HCT116 (cell line): Measurements from ENCODE around the gene MTHFD1L. TPM values are rescaled to one million over a fixed set of nuclear protein-coding genes. Genes with fewer than 3 reads are reported as not detected.

Experiments
- ATAC-seq: fragments of 200-7000 bp; cut with Tn5 transposase; 2 replicates; pipeline ENCODE4 v1.9.1; 2020; ENCODE audit warnings: mild to moderate bottlenecking, moderate library complexity
- BruUV-seq: library from RNA; stranded (reverse); fragments of 400-500 nt; replicated peaks from 2 replicates; lab custom pipeline; 2021; lab: Mats Ljungman, UMichigan
- CTCF ChIA-PET: fragments of 300-600 bp; sonication (Branson Sonifier 250); formaldehyde crosslinking; loops from one replicate; lab custom pipeline; 2021; ENCODE audit warnings: antibody characterized with exemption; lab: Charles Lee
- POLR2A ChIA-PET: fragments of 300-600, 350-600 bp; sonication (Branson Sonifier 250); formaldehyde crosslinking; loops from one replicate; lab custom pipeline; 2021; ENCODE audit warnings: antibody characterized with exemption; lab: Charles Lee
- RAD21 ChIA-PET, 2 experiments: fragments of 300-600 bp; sonication (Branson Sonifier 250); formaldehyde crosslinking; loops; one replicate each; lab custom pipeline; 2023; ENCODE audit warnings: low total read pairs in 2 of 2; ENCODE audit not compliant: uncharacterized antibody in 2 of 2, unreplicated experiment in 2 of 2, low non-redundant PET in 1 of 2; lab: Charles Lee
- DNase-seq: peaks from one replicate; pipeline ENCODE4 v3.0.0-alpha.2; 2010; ENCODE audit warnings: low read depth, low spot score
- H2AFZ ChIP-seq: fragments of 200-600 bp; shearing (Covaris generic), sonication (generic); 2 replicates; pipeline ENCODE4 v1.6.1; 2017; ENCODE audit warnings: low read depth, mixed run types, mixed read lengths, antibody characterized with exemption, low read length; ENCODE audit not compliant: poor library complexity, severe bottlenecking
- H3K27ac ChIP-seq: 2 replicates; pipeline ENCODE4 v1.5.1; 2012; ENCODE audit warnings: low read depth, low read length
- H3K27me3 ChIP-seq: fragments of 200-600 bp; sonication (generic); 2 replicates; pipeline ENCODE4 v1.6.1; 2016; ENCODE audit warnings: mixed run types, low read length, mixed read lengths; ENCODE audit not compliant: insufficient read depth
- H3K36me3 ChIP-seq, 2 experiments: fragments of 200-500 bp in 1 of 2; fragments of 200-600 bp in 1 of 2; sonication (Bioruptor generic) in 1 of 2; sonication (generic) in 1 of 2; 2 replicates each; pipeline versions ENCODE4 v1.5.1 to v1.6.1; 2014 to 2016; ENCODE audit warnings: low read length in 2 of 2, inconsistent platforms in 1 of 2, mixed read lengths in 1 of 2, mixed run types in 1 of 2; ENCODE audit not compliant: insufficient read depth in 2 of 2, control insufficient read depth in 1 of 2
- H3K4me1 ChIP-seq, 2 experiments: fragments of 200-600 bp in 1 of 2; sonication (generic) in 1 of 2; 2 replicates each; pipeline versions ENCODE4 v1.5.1 to v1.6.1; 2012 to 2017; ENCODE audit warnings: low read length in 2 of 2, inconsistent platforms in 1 of 2, mild to moderate bottlenecking in 1 of 2, mixed read lengths in 1 of 2, mixed run types in 1 of 2, moderate library complexity in 1 of 2; ENCODE audit not compliant: insufficient read depth in 2 of 2, control insufficient read depth in 1 of 2
- H3K4me2 ChIP-seq: fragments of 200-600 bp; sonication (generic); 2 replicates; pipeline ENCODE4 v1.6.1; 2017; ENCODE audit warnings: mixed run types, low read length, mixed read lengths
- H3K4me3 ChIP-seq, 2 experiments: fragments of 200-600 bp in 1 of 2; sonication (generic) in 1 of 2; replicated peaks in 1 of 2; 2 replicates each; pipeline ENCODE4 v1.5.1; 2011 to 2016; ENCODE audit warnings: low read length in 2 of 2, control low read depth in 1 of 2, low read depth in 1 of 2, mild to moderate bottlenecking in 1 of 2, mixed read lengths in 1 of 2, mixed run types in 1 of 2
- H3K79me2 ChIP-seq: fragments of 200-600 bp; sonication (generic); 2 replicates; pipeline ENCODE4 v1.6.1; 2017; ENCODE audit warnings: mild to moderate bottlenecking, mixed run types, low read length, moderate library complexity, mixed read lengths; ENCODE audit not compliant: insufficient read depth
- H3K9ac ChIP-seq: fragments of 200-600 bp; sonication (generic); 2 replicates; pipeline ENCODE4 v1.6.1; 2016; ENCODE audit warnings: low read length, mixed read lengths
- H3K9me2 ChIP-seq: fragments of 200-600 bp; sonication (generic), shearing (Covaris generic); 2 replicates; pipeline ENCODE4 v1.6.1; 2017; ENCODE audit warnings: mixed run types, mild to moderate bottlenecking, moderate library complexity; ENCODE audit not compliant: insufficient read depth
- H3K9me3 ChIP-seq, 2 experiments: fragments of 200-500 bp in 1 of 2; fragments of 200-600 bp in 1 of 2; sonication (Bioruptor generic) in 1 of 2; sonication (generic) in 1 of 2; 2 replicates each; pipeline ENCODE4 v1.6.1; 2014 to 2017; ENCODE audit warnings: low read length in 2 of 2, mixed read lengths in 2 of 2, inconsistent platforms in 1 of 2, low read depth in 1 of 2, mild to moderate bottlenecking in 1 of 2, mixed run types in 1 of 2, moderate library complexity in 1 of 2; ENCODE audit not compliant: control insufficient read depth in 1 of 2, insufficient read depth in 1 of 2
- H4K20me1 ChIP-seq: fragments of 200-600 bp; sonication (generic), shearing (Covaris generic); 2 replicates; pipeline ENCODE4 v1.6.1; 2017; ENCODE audit warnings: mixed run types, mild to moderate bottlenecking, moderate library complexity; ENCODE audit not compliant: insufficient read depth
- ATF3 ChIP-seq: IDR thresholded peaks from 2 replicates; pipeline ENCODE4 v1.6.1; 2012
- CBX3 ChIP-seq: IDR thresholded peaks from 2 replicates; pipeline ENCODE4 v1.6.1; 2012; ENCODE audit warnings: low read depth
- CEBPB ChIP-seq: IDR thresholded peaks from 2 replicates; pipeline ENCODE4 v1.6.1; 2012; ENCODE audit warnings: low read depth
- CTCF ChIP-seq, 3 experiments: fragments of 200-600 bp in 1 of 3; sonication (generic) in 1 of 3; IDR thresholded peaks in 2 of 3; conservative IDR thresholded peaks in 1 of 3; 2 replicates each; pipeline ENCODE4 v1.5.1; 2012 to 2017; ENCODE audit warnings: low read depth in 2 of 3, low read length in 2 of 3, antibody characterized with exemption in 1 of 3, borderline replicate concordance in 1 of 3, control low read depth in 1 of 3, mild to moderate bottlenecking in 1 of 3, mixed read lengths in 1 of 3, mixed run types in 1 of 3, moderate library complexity in 1 of 3; ENCODE audit not compliant: insufficient read depth in 1 of 3
- ELF1 ChIP-seq: IDR thresholded peaks from 2 replicates; pipeline ENCODE4 v1.6.1; 2012; ENCODE audit warnings: low read depth, borderline replicate concordance
- MAX ChIP-seq: IDR thresholded peaks from 2 replicates; pipeline ENCODE4 v1.6.1; 2012
- POLR2A ChIP-seq: IDR thresholded peaks from 2 replicates; pipeline ENCODE4 v1.7.0; 2011; ENCODE audit warnings: borderline replicate concordance; ENCODE audit not compliant: insufficient read depth, insufficient read length; ENCODE audit errors: extremely low read depth
- POLR2AphosphoS5 ChIP-seq: IDR thresholded peaks from 2 replicates; pipeline ENCODE4 v1.6.1; 2011; ENCODE audit warnings: mild to moderate bottlenecking, low read depth, low read length, moderate library complexity
- RAD21 ChIP-seq: IDR thresholded peaks from 2 replicates; pipeline ENCODE4 v1.6.1; 2012; ENCODE audit warnings: low read depth, mild to moderate bottlenecking
- REST ChIP-seq: IDR thresholded peaks from 2 replicates; pipeline ENCODE4 v1.6.1; 2012; ENCODE audit warnings: low read depth
- SP1 ChIP-seq: IDR thresholded peaks from 2 replicates; pipeline ENCODE4 v1.6.1; 2012; ENCODE audit warnings: low read depth
- SRF ChIP-seq: IDR thresholded peaks from 2 replicates; pipeline ENCODE4 v1.6.1; 2012; ENCODE audit warnings: low read depth
- TCF7L2 ChIP-seq: IDR thresholded peaks from 2 replicates; pipeline ENCODE4 v1.7.0; 2011; ENCODE audit warnings: borderline replicate concordance, inconsistent platforms; ENCODE audit not compliant: insufficient read depth, insufficient read length; ENCODE audit errors: extremely low read depth
- YY1 ChIP-seq: IDR thresholded peaks from 2 replicates; pipeline ENCODE4 v1.6.1; 2011; ENCODE audit warnings: low read length, low read depth, moderate library complexity, mild to moderate bottlenecking; ENCODE audit not compliant: insufficient replicate concordance; ENCODE audit errors: extremely low read depth
- ZFX ChIP-seq: fragments of 450-650 bp; IDR thresholded peaks from 2 replicates; pipeline ENCODE4 v1.6.1; 2017
- intact Hi-C: fragments of 100-400 bp; cut with micrococcal nuclease; formaldehyde crosslinking; loops from 2 replicates; pipeline ENCODE4 v1.10.0; 2022
- total RNA-seq: library from RNA; stranded (reverse); gene quantifications from one replicate; pipeline ENCODE4 v1.2.1, GENCODE V29; 2021; ENCODE audit not compliant: unreplicated experiment

MTHFD1L gene
- total RNA-seq, 1 experiment from 2014 or later: 127 TPM

- Histone ChIP-seq H2AFZ (peak overlapping the region; percentile 35), H3K27ac (no peak overlapping the region), H3K36me3 (no peaks in the 10 kb centered on the region), H3K9me3 (no peaks in the 10 kb centered on the region), H4K20me1 (no peaks in the 10 kb centered on the region), H3K4me1 (peaks cover 14 to 41% of the 10 kb centered on the region in 2 experiments), H3K9me2 (no peaks in the 10 kb centered on the region), H3K4me2 (peak overlapping the region; percentile 22; the same call in 1 of the 2 replicates), H3K9ac (peak overlapping the region; percentile 28), H3K4me3 (no peak overlapping the region), H3K27me3 (no peaks in the 10 kb centered on the region), H3K79me2 (no peaks in the 10 kb centered on the region)
- POLR2A ChIA-PET: interaction anchor here (0.5 to 0.7 kb wide), 2 partner anchors 10 to 122 kb away, joined by 4 read pairs; no protein-coding TSS in a partner anchor
- no peak for DNase-seq
- no peak for ATAC-seq
- no TSS peak for BruUV-seq
- intact Hi-C loops: no loop called here
- RAD21 ChIA-PET: no interaction called here
- TF ChIP-seq REST: no peak
- TF ChIP-seq SP1: no peak
- TF ChIP-seq SRF: no peak
- no peak for TF ChIP-seq ATF3
- no peak for TF ChIP-seq CBX3
- no peak for TF ChIP-seq MAX
- TF ChIP-seq POLR2AphosphoS5: no peak
- no peak for TF ChIP-seq ZFX
- no peak for TF ChIP-seq CTCF (IDR thresholded peaks at IDR 0.05 in 2 of 3, conservative IDR thresholded peaks at IDR 0.05 in 1 of 3; ENCODE audit: borderline replicate concordance in 1 of 3, insufficient read depth in 1 of 3, low read depth in 2 of 3, low read length in 2 of 3)
- no peak for TF ChIP-seq RAD21
- TF ChIP-seq CEBPB: no peak
- TF ChIP-seq TCF7L2: no peak
- TF ChIP-seq POLR2A: no peak
- TF ChIP-seq ELF1: no peak
- TF ChIP-seq YY1: no peak
- CTCF ChIA-PET: no interaction called here
Observed at GRCh38 chr6:151118461-151119123, 253.1 kb downstream of the MTHFD1L start.
